ENCODE results near the gene SPINK1.

DNA sequence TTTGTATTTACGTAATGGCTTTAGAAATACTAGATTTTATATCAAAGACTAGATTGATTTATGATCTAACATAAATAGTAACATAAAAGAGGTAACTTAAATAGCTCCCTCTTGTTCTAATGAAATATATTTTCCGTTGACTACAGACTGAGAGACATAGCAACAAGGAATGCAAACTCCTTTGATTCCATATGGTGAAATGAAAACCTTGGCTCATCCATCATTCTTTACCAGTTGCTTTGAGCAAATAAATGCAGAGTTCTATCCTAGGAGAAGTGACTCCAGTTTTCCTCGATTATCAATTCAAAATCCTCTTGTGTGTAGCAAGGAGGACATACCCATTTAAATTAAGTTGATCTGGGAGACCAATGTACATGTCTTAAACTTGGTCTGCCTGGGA, 31.0 kb downstream of the SPINK1 start:
- TF ChIP-seq, protein P1, sequence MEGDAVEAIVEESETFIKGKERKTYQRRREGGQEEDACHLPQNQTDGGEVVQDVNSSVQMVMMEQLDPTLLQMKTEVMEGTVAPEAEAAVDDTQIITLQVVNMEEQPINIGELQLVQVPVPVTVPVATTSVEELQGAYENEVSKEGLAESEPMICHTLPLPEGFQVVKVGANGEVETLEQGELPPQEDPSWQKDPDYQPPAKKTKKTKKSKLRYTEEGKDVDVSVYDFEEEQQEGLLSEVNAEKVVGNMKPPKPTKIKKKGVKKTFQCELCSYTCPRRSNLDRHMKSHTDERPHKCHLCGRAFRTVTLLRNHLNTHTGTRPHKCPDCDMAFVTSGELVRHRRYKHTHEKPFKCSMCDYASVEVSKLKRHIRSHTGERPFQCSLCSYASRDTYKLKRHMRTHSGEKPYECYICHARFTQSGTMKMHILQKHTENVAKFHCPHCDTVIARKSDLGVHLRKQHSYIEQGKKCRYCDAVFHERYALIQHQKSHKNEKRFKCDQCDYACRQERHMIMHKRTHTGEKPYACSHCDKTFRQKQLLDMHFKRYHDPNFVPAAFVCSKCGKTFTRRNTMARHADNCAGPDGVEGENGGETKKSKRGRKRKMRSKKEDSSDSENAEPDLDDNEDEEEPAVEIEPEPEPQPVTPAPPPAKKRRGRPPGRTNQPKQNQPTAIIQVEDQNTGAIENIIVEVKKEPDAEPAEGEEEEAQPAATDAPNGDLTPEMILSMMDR (conservative IDR thresholded peaks at IDR 0.05; ENCODE audit: low read depth, low read length): no peak
- TF ChIP-seq POLR2A (IDR thresholded peaks at IDR 0.05; ENCODE audit: low read depth, low read length): no peak
- no peak for TF ChIP-seq RAD21 (IDR thresholded peaks at IDR 0.05; ENCODE audit: low read length)
- no peak for TF ChIP-seq RCOR1 (IDR thresholded peaks at IDR 0.05; ENCODE audit: insufficient replicate concordance, low read length)
